ENCODE results near the gene NUP133. TPM values are rescaled to one million over a fixed set of nuclear protein-coding genes. Genes with fewer than 3 reads are reported as not detected.

NUP133 gene
- total RNA-seq, 1 donor from 2014 or later, result 56.2 TPM

GRCh38 chr1:229538945-229539344, 30.8 kb upstream of the NUP133 start:
- peaks cover 69% of the 10 kb centered on the region for H3K36me3 Mint-ChIP-seq (ENCODE audit: low read depth)
- ATAC-seq (ENCODE audit: low read depth) (no peak), DNase-seq (no peak)
- H3K27ac Mint-ChIP-seq, result no peak overlapping the region
- intact Hi-C loops (cut with micrococcal nuclease), result no loop called here
- CTCF ChIA-PET, result no interaction called here
- peaks cover 18% of the 10 kb centered on the region for H3K4me1 Mint-ChIP-seq
- POLR2A ChIA-PET, result no interaction called here
- TF ChIP-seq CTCF (IDR thresholded peaks at IDR 0.05), result no peak
- H3K27me3 Mint-ChIP-seq, result no peaks in the 10 kb centered on the region
- H3K4me3 Mint-ChIP-seq, result no peak overlapping the region
- H3K9me3 Mint-ChIP-seq, result no peaks in the 10 kb centered on the region

- TF ChIP-seq CTCF (IDR thresholded peaks at IDR 0.05), result no peak
- no peak overlapping the region for H3K27ac Mint-ChIP-seq
- H3K27me3 Mint-ChIP-seq, result no peaks in the 10 kb centered on the region
- peaks cover 10% of the 10 kb centered on the region for H3K4me1 Mint-ChIP-seq
- H3K36me3 Mint-ChIP-seq (ENCODE audit: low read depth), result peaks cover 68% of the 10 kb centered on the region
- no peaks in the 10 kb centered on the region for H3K9me3 Mint-ChIP-seq
- ChIA-PET CTCF (no interaction called here), POLR2A (no interaction called here)
- no peak overlapping the region for H3K4me3 Mint-ChIP-seq
- intact Hi-C loops (cut with micrococcal nuclease), result no loop called here
- DNase-seq (no peak), ATAC-seq (ENCODE audit: low read depth) (no peak)
Observed at GRCh38 chr1:229537894-229538293, 29.8 kb upstream of the NUP133 start.

- DNase-seq, result no peak
- ATAC-seq (ENCODE audit: low read depth), result no peak
- intact Hi-C loops (cut with micrococcal nuclease), result no loop called here
- no peak for TF ChIP-seq CTCF (IDR thresholded peaks at IDR 0.05)
- Mint-ChIP-seq H3K4me3 (no peak overlapping the region), H3K9me3 (no peaks in the 10 kb centered on the region), H3K27ac (no peak overlapping the region), H3K36me3 (ENCODE audit: low read depth) (peaks cover 66% of the 10 kb centered on the region), H3K27me3 (no peaks in the 10 kb centered on the region), H3K4me1 (peaks cover 3% of the 10 kb centered on the region)
- CTCF ChIA-PET, result no interaction called here
- POLR2A ChIA-PET, result no interaction called here
Observed at GRCh38 chr1:229536982-229537381, 28.8 kb upstream of the NUP133 start.

- POLR2A ChIA-PET, result no interaction called here
Observed at GRCh38 chr1:229535230-229535629, 27.1 kb upstream of the NUP133 start.

GRCh38 chr1:229531326-229531725, 23.2 kb upstream of the NUP133 start:
- ChIA-PET CTCF (no interaction called here), POLR2A (interaction anchor here (0.6 kb wide), 1 partner anchor 18 kb away, joined by 3 read pairs; no protein-coding TSS in a partner anchor)
- no peak overlapping the region for H3K27ac Mint-ChIP-seq
- no peaks in the 10 kb centered on the region for H3K4me1 Mint-ChIP-seq
- H3K4me3 Mint-ChIP-seq, result no peak overlapping the region
- no peak for TF ChIP-seq CTCF (IDR thresholded peaks at IDR 0.05)
- H3K9me3 Mint-ChIP-seq, result no peaks in the 10 kb centered on the region
- ATAC-seq (ENCODE audit: low read depth), result no peak
- no peaks in the 10 kb centered on the region for H3K27me3 Mint-ChIP-seq
- DNase-seq, result no peak
- intact Hi-C loops (cut with micrococcal nuclease), result no loop called here
- peaks cover 67% of the 10 kb centered on the region for H3K36me3 Mint-ChIP-seq (ENCODE audit: low read depth)

More at GRCh38 chr1:229535230-229535629, 27.1 kb upstream of the NUP133 start:
- H3K27me3 Mint-ChIP-seq, result no peaks in the 10 kb centered on the region
- H3K4me1 Mint-ChIP-seq, result no peaks in the 10 kb centered on the region
- no peak overlapping the region for H3K4me3 Mint-ChIP-seq
- no peak for DNase-seq
- CTCF ChIA-PET, result interaction anchor here (1.0 kb wide), 1 partner anchor 20 kb away, joined by 3 read pairs; no protein-coding TSS in a partner anchor
- H3K27ac Mint-ChIP-seq, result no peak overlapping the region
- H3K9me3 Mint-ChIP-seq, result no peaks in the 10 kb centered on the region
- H3K36me3 Mint-ChIP-seq (ENCODE audit: low read depth), result peaks cover 70% of the 10 kb centered on the region
- intact Hi-C loops (cut with micrococcal nuclease), result no loop called here
- no peak for ATAC-seq (ENCODE audit: low read depth)
- no peak for TF ChIP-seq CTCF (IDR thresholded peaks at IDR 0.05)
